GM19043 (cell line): ENCODE results near the gene SLMAP.

Experiments used
- ATAC-seq: cut with Tn5 transposase; IDR thresholded peaks from one replicate; pipeline ENCODE4 v1.9.1; 2021; ENCODE audit warnings: low read depth; ENCODE audit not compliant: unreplicated experiment

SLMAP gene, protein sequence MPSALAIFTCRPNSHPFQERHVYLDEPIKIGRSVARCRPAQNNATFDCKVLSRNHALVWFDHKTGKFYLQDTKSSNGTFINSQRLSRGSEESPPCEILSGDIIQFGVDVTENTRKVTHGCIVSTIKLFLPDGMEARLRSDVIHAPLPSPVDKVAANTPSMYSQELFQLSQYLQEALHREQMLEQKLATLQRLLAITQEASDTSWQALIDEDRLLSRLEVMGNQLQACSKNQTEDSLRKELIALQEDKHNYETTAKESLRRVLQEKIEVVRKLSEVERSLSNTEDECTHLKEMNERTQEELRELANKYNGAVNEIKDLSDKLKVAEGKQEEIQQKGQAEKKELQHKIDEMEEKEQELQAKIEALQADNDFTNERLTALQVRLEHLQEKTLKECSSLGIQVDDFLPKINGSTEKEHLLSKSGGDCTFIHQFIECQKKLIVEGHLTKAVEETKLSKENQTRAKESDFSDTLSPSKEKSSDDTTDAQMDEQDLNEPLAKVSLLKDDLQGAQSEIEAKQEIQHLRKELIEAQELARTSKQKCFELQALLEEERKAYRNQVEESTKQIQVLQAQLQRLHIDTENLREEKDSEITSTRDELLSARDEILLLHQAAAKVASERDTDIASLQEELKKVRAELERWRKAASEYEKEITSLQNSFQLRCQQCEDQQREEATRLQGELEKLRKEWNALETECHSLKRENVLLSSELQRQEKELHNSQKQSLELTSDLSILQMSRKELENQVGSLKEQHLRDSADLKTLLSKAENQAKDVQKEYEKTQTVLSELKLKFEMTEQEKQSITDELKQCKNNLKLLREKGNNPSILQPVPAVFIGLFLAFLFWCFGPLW

DNA sequence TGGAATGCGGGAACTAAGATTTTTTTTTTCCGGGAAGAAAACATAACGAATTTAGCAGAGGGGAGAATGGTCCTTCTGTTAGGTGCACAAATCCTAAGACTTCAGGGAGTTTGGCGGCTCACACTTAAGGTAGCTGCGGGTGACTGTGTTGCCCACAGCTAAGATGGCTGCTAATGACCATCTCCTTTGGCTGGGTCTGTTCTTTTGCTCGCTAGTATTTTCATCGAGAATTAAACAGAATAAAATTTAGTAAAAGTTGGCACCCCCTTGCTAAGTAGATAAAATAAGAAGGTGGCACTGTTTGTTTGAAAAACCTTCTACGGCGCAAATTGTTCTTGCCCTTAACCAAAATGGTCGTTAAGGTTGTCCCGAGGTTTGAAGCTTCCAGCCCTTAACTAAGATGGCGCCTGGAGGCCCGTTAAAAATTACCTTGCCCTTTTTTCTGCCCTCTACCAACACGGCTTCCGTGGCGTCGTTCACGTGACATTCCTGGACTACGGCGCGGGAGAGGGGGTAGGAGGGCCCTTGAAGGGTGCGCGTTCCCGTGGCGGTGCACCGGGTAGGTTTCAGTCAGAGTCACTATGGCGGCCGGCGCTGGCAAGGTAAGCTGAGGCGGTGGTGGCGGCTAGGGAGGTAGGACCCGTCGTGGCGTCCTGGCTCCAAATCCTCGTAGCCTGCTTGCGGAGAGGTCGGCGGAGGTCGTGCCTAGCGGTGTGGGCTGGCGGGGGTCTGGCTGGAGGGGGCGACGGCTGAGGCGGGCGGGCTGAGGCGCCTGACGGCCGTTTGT, at the start of gene SLMAP:
SLMAP (plus strand) TSS at position 569 of the 787 bp plus-strand sequence. CDS start 1,343 bp downstream, outside the sequence.
- peak; percentile 93 for ATAC-seq

GRCh38 chr3:57706462-57706861, 49.6 kb upstream of the SLMAP start:
- ATAC-seq = no peak

DNA sequence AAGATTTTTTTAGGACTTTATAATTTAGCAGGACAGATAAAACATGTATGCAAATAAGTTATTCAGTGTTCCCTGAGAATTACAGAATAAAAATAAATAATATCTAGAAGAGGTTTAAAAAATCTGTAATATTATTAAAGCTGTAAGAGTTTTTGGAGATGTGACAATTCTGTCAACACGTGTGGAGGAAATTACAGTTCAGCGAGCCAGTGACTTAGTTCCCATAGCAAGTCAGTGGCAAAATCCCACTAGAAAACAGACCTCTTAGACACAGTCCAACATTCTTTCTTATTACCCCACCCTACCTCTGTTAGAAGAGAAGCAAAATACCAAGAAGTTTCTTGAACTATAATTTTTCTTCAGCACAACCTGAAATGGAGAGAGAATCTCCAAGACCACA, 47.1 kb upstream of the SLMAP start:
- no peak for ATAC-seq

DNA sequence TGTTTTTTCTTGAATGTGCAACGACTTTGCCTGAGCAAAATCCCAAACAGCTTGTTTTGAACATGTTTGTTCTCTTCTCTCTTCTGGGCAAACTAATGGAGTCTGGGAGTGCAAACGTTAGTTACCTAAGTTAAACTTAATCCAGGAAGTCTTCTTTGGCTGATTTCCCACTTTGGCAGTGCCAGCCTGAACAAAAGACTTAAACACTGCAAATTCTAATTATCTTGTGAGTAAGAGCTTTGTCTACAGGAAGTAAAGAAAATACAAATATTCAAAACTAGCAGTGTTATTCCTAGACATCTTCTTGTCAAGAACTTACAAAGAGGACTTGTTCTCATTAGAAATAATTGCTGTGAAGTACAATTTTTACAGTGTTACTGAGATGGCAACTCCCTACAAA, 46.5 kb upstream of the SLMAP start:
- ATAC-seq = no peak

GRCh38 chr3:57715686-57716085, 40.4 kb upstream of the SLMAP start:
- no peak for ATAC-seq

- no peak for ATAC-seq
Measured at GRCh38 chr3:57717205-57717868, 38.8 kb upstream of the SLMAP start.

GRCh38 chr3:57718118-57718517, 38.0 kb upstream of the SLMAP start:
- no peak for ATAC-seq

DNA sequence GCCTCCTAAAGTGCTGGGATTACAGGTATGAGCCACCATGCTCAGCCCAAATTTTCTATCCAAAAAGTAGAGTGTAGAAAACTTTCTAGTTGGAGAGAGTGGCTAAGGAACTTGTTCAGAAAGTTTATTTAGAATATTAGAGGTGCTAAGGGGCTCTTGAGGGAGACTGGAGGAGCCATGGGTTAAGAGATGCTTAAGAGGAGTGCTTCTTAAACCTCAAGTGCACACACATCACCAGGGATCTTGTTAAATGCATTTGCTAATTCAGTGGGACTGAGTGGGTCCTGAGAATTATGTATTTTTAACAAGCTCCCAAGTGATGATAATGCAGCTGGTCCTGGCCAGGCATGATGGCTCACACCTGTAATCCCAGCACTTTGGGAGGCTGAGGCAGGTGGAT, 29.7 kb upstream of the SLMAP start:
- no peak for ATAC-seq

DNA sequence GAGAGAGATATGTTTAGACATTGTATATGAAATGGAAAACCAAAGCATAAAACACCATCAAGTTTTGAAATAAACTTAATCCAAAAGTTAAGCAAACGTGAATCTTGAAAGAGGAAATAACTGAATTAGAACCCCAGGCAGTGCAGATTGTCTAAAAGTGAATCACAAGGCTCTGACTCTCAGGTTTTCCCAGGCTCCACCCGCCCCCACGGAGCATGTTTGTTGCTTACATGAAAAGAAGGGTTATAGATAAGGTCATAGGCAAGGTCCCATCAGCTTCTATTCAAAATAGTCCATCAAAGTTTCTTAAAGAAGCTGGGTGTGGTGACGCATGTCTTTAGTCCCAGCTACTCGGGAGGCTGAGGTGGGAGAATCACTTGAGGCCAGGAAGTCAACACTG, 29.0 kb upstream of the SLMAP start:
- no peak for ATAC-seq

GRCh38 chr3:57729334-57730045, 26.6 kb upstream of the SLMAP start:
- no peak for ATAC-seq

DNA sequence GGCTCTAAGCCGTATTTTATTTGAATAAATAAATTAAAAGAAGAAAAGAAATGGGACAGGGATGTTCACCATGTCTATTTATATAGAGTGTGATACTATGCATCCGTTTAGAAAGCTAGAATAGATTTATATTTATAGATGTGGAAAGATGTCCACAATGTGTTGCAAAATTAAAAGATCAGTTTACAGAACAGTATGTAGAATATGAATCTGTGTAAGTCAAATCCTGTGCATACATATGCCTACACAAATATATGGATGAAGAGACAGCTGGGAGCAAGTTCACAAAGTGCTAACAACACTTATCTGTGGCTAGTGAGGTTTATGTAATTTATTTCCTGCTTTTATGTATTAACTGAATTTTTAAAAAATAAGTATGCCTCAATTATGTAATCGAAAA, 25.4 kb upstream of the SLMAP start:
- no peak for ATAC-seq

DNA sequence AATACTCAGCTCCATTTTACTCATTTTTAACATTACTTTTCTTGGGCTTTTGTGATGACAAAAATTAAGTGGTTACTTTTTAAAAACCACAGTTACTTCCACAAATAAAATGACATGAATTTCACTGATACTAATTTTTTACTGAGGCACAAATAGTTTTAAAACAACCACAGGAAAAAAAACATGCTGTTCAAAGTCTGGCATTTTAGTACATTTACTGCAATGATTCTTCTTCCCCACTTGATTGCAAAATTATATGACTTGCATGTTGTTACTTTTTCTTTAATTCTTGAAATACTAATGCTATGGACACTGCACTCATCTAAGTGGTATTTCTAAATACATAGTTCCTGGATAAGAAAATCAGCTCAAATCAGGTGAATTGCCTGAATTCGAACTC, 24.8 kb upstream of the SLMAP start:
- no peak for ATAC-seq

DNA sequence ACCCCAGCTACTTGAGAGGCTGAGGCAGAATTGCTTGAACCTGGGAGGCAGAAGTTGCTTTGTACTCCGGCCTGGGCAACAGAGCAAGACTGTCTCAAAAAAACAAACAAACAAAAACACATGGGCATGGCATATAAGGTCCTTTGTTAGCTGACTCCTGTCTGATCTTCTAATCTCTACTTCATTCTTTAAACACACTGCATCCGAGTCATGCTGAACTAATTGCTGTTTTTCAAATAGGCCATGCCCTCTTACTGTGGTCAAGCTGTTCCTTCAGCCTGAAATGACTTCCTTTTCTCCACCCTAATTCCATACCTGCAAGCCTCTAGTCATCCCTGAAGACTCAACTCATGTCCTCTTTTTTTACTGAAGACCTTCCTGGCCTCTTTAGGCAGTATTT, 22.3 kb upstream of the SLMAP start:
- no peak for ATAC-seq

- no peak for ATAC-seq
Measured at GRCh38 chr3:57735405-57735804, 20.7 kb upstream of the SLMAP start.

DNA sequence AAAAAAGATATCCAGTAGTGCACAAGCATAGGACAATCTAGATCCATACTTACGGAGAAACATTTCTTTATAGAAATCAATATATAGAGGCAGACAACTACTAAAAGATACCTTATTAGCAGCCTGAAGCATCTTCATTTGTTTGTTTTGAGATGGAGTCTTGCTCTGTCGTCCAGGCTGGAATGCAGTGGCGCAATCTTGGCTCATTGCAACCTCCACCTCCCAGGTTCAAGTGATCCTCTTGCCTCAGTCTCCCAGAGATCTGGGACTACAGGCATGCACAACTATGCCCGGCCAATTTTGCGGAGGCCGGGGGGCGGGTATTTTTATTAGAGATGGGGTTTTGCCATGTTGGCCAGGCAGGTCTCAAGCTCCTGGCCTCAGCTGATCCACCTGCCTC, 18.3 kb upstream of the SLMAP start:
- no peak for ATAC-seq

- ATAC-seq = no peak
Measured at GRCh38 chr3:57738391-57738790, 17.7 kb upstream of the SLMAP start.

DNA sequence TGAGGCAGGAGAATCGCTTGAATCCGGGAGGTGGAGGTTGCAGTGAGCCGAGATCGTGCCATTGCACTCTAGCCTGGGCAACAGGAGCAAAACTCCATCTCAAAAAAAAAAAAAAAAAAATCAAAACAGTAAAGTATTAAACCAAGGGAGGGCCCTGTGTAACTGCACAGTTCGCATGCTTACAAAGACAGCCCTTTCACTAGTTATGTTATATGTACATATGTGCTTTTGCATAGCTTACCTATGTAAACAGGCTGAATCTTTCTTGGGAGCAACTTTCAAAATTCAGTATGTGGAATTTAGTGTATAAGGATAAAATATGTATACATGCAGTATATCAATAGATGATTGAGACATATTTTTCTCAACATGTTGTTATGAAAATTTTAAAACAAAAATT, 16.1 kb upstream of the SLMAP start:
- ATAC-seq = no peak

- no peak for ATAC-seq
Measured at GRCh38 chr3:57743496-57743895, 12.6 kb upstream of the SLMAP start.

DNA sequence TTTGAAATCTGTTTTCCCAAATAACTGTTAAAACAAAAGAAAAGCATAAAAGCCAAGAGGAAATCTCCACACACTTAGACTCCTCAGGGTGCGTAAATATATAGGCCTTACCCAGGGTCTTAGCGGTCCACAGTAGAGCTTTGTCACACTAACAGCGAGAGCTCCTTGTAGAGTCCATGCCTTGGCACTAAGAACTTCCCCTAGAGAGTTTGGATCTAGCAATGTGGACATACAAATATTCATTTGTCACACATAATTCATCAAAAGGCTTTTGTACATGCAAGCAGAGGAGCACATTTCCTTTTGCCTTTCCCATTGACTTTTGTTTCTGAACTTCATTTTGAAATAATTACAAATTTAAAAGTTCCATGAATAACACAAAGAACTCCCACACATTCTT, 11.0 kb upstream of the SLMAP start:
- no peak for ATAC-seq
